Measurements from ENCODE around the gene NTNG2. TPM values are rescaled to one million over a fixed set of nuclear protein-coding genes. Genes with fewer than 3 reads are reported as not detected.

The NTNG2 gene
- total RNA-seq, 4 donors from 2014 or later = 0.44 to 1.2 (median 0.75) TPM

- Histone ChIP-seq H3K27ac (no peak overlapping the region), H3K4me3 (replicated peaks in 1 of 3) (no peak overlapping the region), H3K27me3 (no peaks in the 10 kb centered on the region), H3K4me1 (peaks cover 7 to 13% of the 10 kb centered on the region in 2 donors), H3K36me3 (no peaks in the 10 kb centered on the region), H3K9me3 (no peaks in the 10 kb centered on the region)
- 66% methylated on average over 5 of the region's 9 CpGs; no CpG with 5 or more reads in 1 of the 2 donors for WGBS, 2 donors
- TF ChIP-seq CTCF (IDR thresholded peaks at IDR 0.05) (no peak), POLR2A (IDR thresholded peaks at IDR 0.05) (no peak)
- intact Hi-C loops (cut with DNase I) = loop anchor here (5.0 kb wide), 1 partner anchor 475 kb away; no protein-coding TSS in a partner anchor
- no peak for DNase-seq
These were observed 75.6 kb downstream of the NTNG2 start for GRCh38 chr9:132237481-132237880.

- no peak for TF ChIP-seq POLR2A (IDR thresholded peaks at IDR 0.05)
- no peak for TF ChIP-seq CTCF (IDR thresholded peaks at IDR 0.05)
- H3K9me3 ChIP-seq = no peaks in the 10 kb centered on the region
- intact Hi-C loops (cut with DNase I) = loop anchor here (5.0 kb wide), 1 partner anchor 476 kb away; no protein-coding TSS in a partner anchor
- H3K27me3 ChIP-seq = no peaks in the 10 kb centered on the region
- H3K4me3 ChIP-seq (replicated peaks in 1 of 3) = no peak overlapping the region
- H3K27ac ChIP-seq = no peak overlapping the region
- WGBS, 2 donors = 82 to 88% methylated on average over 17 to 21 of the region's 22 CpGs
- no peak for DNase-seq
- no peaks in the 10 kb centered on the region for H3K36me3 ChIP-seq
- H3K4me1 ChIP-seq = peaks cover 10 to 13% of the 10 kb centered on the region in 2 donors
These were observed 76.4 kb downstream of the NTNG2 start for GRCh38 chr9:132238026-132238972.

- no peaks in the 10 kb centered on the region for H3K27me3 ChIP-seq
- WGBS, 2 donors = 73 to 74% methylated on average over 9 to 19 of the region's 19 CpGs
- intact Hi-C loops (cut with DNase I) = loop anchor here (5.0 kb wide), 1 partner anchor 477 kb away; no protein-coding TSS in a partner anchor
- no peak overlapping the region for H3K27ac ChIP-seq
- no peaks in the 10 kb centered on the region for H3K9me3 ChIP-seq
- no peaks in the 10 kb centered on the region for H3K36me3 ChIP-seq
- H3K4me3 ChIP-seq (replicated peaks in 1 of 3) = no peak overlapping the region
- TF ChIP-seq CTCF (IDR thresholded peaks at IDR 0.05) (no peak), POLR2A (IDR thresholded peaks at IDR 0.05) (no peak)
- peaks cover 10 to 13% of the 10 kb centered on the region in 2 donors for H3K4me1 ChIP-seq
- DNase-seq = no peak
These were observed 77.1 kb downstream of the NTNG2 start for GRCh38 chr9:132238992-132239391.

- Histone ChIP-seq H3K27me3 (no peaks in the 10 kb centered on the region), H3K36me3 (no peaks in the 10 kb centered on the region), H3K4me1 (peaks cover 10 to 13% of the 10 kb centered on the region in 2 donors), H3K9me3 (no peaks in the 10 kb centered on the region), H3K4me3 (replicated peaks in 1 of 3) (no peak overlapping the region), H3K27ac (no peak overlapping the region)
- intact Hi-C loops (cut with DNase I) = loop anchor here (5.0 kb wide), 1 partner anchor 477 kb away; no protein-coding TSS in a partner anchor
- no peak for DNase-seq
- WGBS, 2 donors = 57 to 69% methylated on average over 3 of the region's 3 CpGs
- no peak for TF ChIP-seq POLR2A (IDR thresholded peaks at IDR 0.05)
- TF ChIP-seq CTCF (IDR thresholded peaks at IDR 0.05) = no peak
These were observed 77.7 kb downstream of the NTNG2 start for GRCh38 chr9:132239518-132239917.
